Suppressor macrophage (primary cell): ENCODE results near the gene CASR.
A peak's percentile ranks its signal among the peaks of the same experiment; 100 is the strongest.
"Not testable (repeated sequence)": the region's sequence is repeated elsewhere in the genome, so short reads cannot be mapped to it uniquely, and the experiment has no call there.

Experiments
- DNase-seq, 4 experiments: peaks; one replicate each; pipeline ENCODE4 v3.0.0-alpha.2; 2020 to 2022
- total RNA-seq, 17 experiments: gene quantifications; one replicate each; lab custom pipeline; 2026; ENCODE audit warnings: mixed read lengths in 6 of 17, inconsistent platforms in 3 of 17; lab: John Stamatoyannopoulos, UW

Gene CASR
- total RNA-seq, result 0 to 4.5 (median 0.13) reads per million in 17 experiments

GRCh38 chr3:122183521-122183892, at the start of gene CASR:
Gene CASR (plus strand): TSS chr3:122183668. CDS start chr3:122254190, 70,522 bp downstream.
- DNase-seq, result peak in 2 of 4 experiments; percentile 8 to 15

- DNase-seq, result peak in 3 of 4 experiments; percentile 10 to 24 (median 21)
These were observed 37.0 kb upstream of the CASR start for GRCh38 chr3:122146466-122146865.

GRCh38 chr3:122148941-122149627, 34.4 kb upstream of the CASR start:
- no peak for DNase-seq

GRCh38 chr3:122151480-122151879, 32.0 kb upstream of the CASR start:
- no peak for DNase-seq

GRCh38 chr3:122164983-122165382, 18.5 kb upstream of the CASR start:
- not testable (repeated sequence) for DNase-seq

GRCh38 chr3:122167630-122168029, 15.8 kb upstream of the CASR start:
- peak; percentile 48 to 76 (median 72) for DNase-seq

- DNase-seq, result no peak
These were observed 15.4 kb upstream of the CASR start for GRCh38 chr3:122168044-122168443.

- DNase-seq, result no peak
These were observed 13.6 kb upstream of the CASR start for GRCh38 chr3:122169911-122170310.

- peak; percentile 12 to 51 (median 26) for DNase-seq
These were observed 12.1 kb upstream of the CASR start for GRCh38 chr3:122171361-122171760.

GRCh38 chr3:122178711-122179110, 4.8 kb upstream of the CASR start:
- DNase-seq, result no peak

GRCh38 chr3:122183893-122184590, 574 bp downstream of the CASR start:
- DNase-seq, result peak in 2 of 4 experiments; percentile 18 to 35

- no peak for DNase-seq
These were observed 1.1 kb downstream of the CASR start for GRCh38 chr3:122184591-122184929.

GRCh38 chr3:122186372-122186771, 2.9 kb downstream of the CASR start:
- DNase-seq, result no peak

- DNase-seq, result no peak
These were observed 5.3 kb downstream of the CASR start for GRCh38 chr3:122188737-122189136.

GRCh38 chr3:122189357-122189756, 5.9 kb downstream of the CASR start:
- no peak for DNase-seq

- DNase-seq, result no peak
These were observed 7.1 kb downstream of the CASR start for GRCh38 chr3:122190525-122190924.

- no peak for DNase-seq
These were observed 15.5 kb downstream of the CASR start for GRCh38 chr3:122198966-122199365.

GRCh38 chr3:122199552-122199951, 16.1 kb downstream of the CASR start:
- no peak for DNase-seq

- DNase-seq, result no peak
These were observed 17.2 kb downstream of the CASR start for GRCh38 chr3:122200661-122201060.

- not testable (repeated sequence) for DNase-seq
These were observed 18.0 kb downstream of the CASR start for GRCh38 chr3:122201476-122201875.

- no peak for DNase-seq
These were observed 25.1 kb downstream of the CASR start for GRCh38 chr3:122208579-122208978.

- DNase-seq, result no peak
These were observed 30.2 kb downstream of the CASR start for GRCh38 chr3:122213650-122214049.

- no peak for DNase-seq
These were observed 31.2 kb downstream of the CASR start for GRCh38 chr3:122214711-122215110.

GRCh38 chr3:122215592-122216298, 32.3 kb downstream of the CASR start:
- DNase-seq, result no peak
